GM12878 (cell line): ENCODE results near the gene CCDC137.

ENCODE experiments used
- ATF3 ChIP-seq: IDR thresholded peaks from 2 replicates; pipeline ENCODE4 v1.6.1; 2011; ENCODE audit warnings: low read depth, mild to moderate bottlenecking, low read length, moderate library complexity, borderline replicate concordance; ENCODE audit errors: extremely low read depth
- BCL3 ChIP-seq: IDR thresholded peaks from 2 replicates; pipeline ENCODE4 v1.6.1; 2011; ENCODE audit warnings: borderline replicate concordance, low read depth, mild to moderate bottlenecking, moderate library complexity, low read length; ENCODE audit not compliant: insufficient read depth, poor library complexity, severe bottlenecking
- IRF4 ChIP-seq: IDR thresholded peaks from 2 replicates; pipeline ENCODE4 v1.6.1; 2011; ENCODE audit warnings: low read depth, low read length
- JUNB ChIP-seq: IDR thresholded peaks from 2 replicates; pipeline ENCODE4 v1.6.1; 2016; ENCODE audit warnings: antibody characterized with exemption, mild to moderate bottlenecking
- NR2C2 ChIP-seq: IDR thresholded peaks from 2 replicates; pipeline ENCODE4 v1.6.1; 2011; ENCODE audit warnings: borderline replicate concordance, low read depth; ENCODE audit not compliant: control insufficient read depth, insufficient read length
- POLR2A ChIP-seq: IDR thresholded peaks from 2 replicates; pipeline ENCODE4 v1.6.1; 2011; ENCODE audit warnings: low read depth, mild to moderate bottlenecking, low read length
- SMARCA5 ChIP-seq: fragments of 450-650 bp; IDR thresholded peaks from 2 replicates; pipeline ENCODE4 v1.6.1; 2017; ENCODE audit warnings: mild to moderate bottlenecking
- SMC3 ChIP-seq: IDR thresholded peaks from 2 replicates; pipeline ENCODE4 v1.6.1; 2011; ENCODE audit warnings: low read length, improper control_type of control experiment, borderline replicate concordance
- TF ChIP-seq, protein P1 (sequence below), 3 experiments: IDR thresholded peaks in 2 of 3; conservative IDR thresholded peaks in 1 of 3; 2 replicates each; pipeline ENCODE4 v1.5.1; 2011; ENCODE audit warnings: low read depth in 3 of 3, low read length in 3 of 3, mild to moderate bottlenecking in 3 of 3, control low read depth in 2 of 3, moderate library complexity in 2 of 3, inconsistent platforms in 1 of 3, mixed read lengths in 1 of 3; ENCODE audit not compliant: control insufficient read depth in 2 of 3, insufficient read depth in 1 of 3; ENCODE audit errors: extremely low read depth in 1 of 3

- no peak for TF ChIP-seq SMC3
- TF ChIP-seq SMARCA5, result no peak
- no peak for TF ChIP-seq ATF3
- TF ChIP-seq BCL3, result no peak
- no peak for TF ChIP-seq NR2C2
- no peak for TF ChIP-seq JUNB
- TF ChIP-seq, protein P1, sequence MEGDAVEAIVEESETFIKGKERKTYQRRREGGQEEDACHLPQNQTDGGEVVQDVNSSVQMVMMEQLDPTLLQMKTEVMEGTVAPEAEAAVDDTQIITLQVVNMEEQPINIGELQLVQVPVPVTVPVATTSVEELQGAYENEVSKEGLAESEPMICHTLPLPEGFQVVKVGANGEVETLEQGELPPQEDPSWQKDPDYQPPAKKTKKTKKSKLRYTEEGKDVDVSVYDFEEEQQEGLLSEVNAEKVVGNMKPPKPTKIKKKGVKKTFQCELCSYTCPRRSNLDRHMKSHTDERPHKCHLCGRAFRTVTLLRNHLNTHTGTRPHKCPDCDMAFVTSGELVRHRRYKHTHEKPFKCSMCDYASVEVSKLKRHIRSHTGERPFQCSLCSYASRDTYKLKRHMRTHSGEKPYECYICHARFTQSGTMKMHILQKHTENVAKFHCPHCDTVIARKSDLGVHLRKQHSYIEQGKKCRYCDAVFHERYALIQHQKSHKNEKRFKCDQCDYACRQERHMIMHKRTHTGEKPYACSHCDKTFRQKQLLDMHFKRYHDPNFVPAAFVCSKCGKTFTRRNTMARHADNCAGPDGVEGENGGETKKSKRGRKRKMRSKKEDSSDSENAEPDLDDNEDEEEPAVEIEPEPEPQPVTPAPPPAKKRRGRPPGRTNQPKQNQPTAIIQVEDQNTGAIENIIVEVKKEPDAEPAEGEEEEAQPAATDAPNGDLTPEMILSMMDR (IDR thresholded peaks at IDR 0.05 in 2 of 3, conservative IDR thresholded peaks at IDR 0.05 in 1 of 3; ENCODE audit: control insufficient read depth in 2 of 3, extremely low read depth in 1 of 3, insufficient read depth in 1 of 3, low read depth in 3 of 3, low read length in 3 of 3), result peak in 2 of 3 experiments; percentile 13 to 18; a peak in 1 of 6 replicates
- no peak; the same call in 1 of the 2 replicates for TF ChIP-seq POLR2A
- no peak for TF ChIP-seq IRF4
Measured at GRCh38 chr17:81712468-81713003, 46.0 kb downstream of the CCDC137 start.
